Uterus (tissue), 2 donors: ENCODE results near the gene SEPTIN3.

Experiments used
- CTCF ChIP-seq, 4 experiments: fragments of 200-600 bp in 2 of 4; fragments of 450-650 bp in 2 of 4; sonication (generic) in 2 of 4; IDR thresholded peaks; one replicate each; pipeline ENCODE4 v1.5.1; 2016 to 2019; ENCODE audit warnings: antibody characterized with exemption in 4 of 4, mild to moderate bottlenecking in 2 of 4, moderate library complexity in 1 of 4
- POLR2A ChIP-seq, 2 donors: fragments of 450-650 bp; IDR thresholded peaks; one replicate each; pipeline ENCODE4 v1.6.1; 2016; ENCODE audit warnings: antibody characterized with exemption in 2 of 2, mild to moderate bottlenecking in 1 of 2, moderate library complexity in 1 of 2

GRCh38 chr22:41996826-41997225 lies 27.6 kb downstream of the SEPTIN3 start:
- TF ChIP-seq CTCF (IDR thresholded peaks at IDR 0.05) (no peak), POLR2A (IDR thresholded peaks at IDR 0.05) (no peak)
